GM12878 (cell line): ENCODE data around the gene NFE2L2. TPM values are rescaled to one million over a fixed set of nuclear protein-coding genes. Genes with fewer than 3 reads are reported as not detected.

Experiments
- ATF3 ChIP-seq: IDR thresholded peaks from 2 replicates; pipeline ENCODE4 v1.6.1; 2011; ENCODE audit warnings: low read depth, mild to moderate bottlenecking, low read length, moderate library complexity, borderline replicate concordance; ENCODE audit errors: extremely low read depth
- BMI1 ChIP-seq: fragments of 450-650 bp; IDR thresholded peaks from 2 replicates; pipeline ENCODE4 v1.6.1; 2016; ENCODE audit warnings: mild to moderate bottlenecking, moderate library complexity, borderline replicate concordance
- GATAD2B ChIP-seq: fragments of 450-650 bp; conservative IDR thresholded peaks from 2 replicates; pipeline ENCODE4 v1.6.1; 2017; ENCODE audit warnings: low read depth, mild to moderate bottlenecking, moderate library complexity
- HCFC1 ChIP-seq: fragments of 150-350 bp; IDR thresholded peaks from 2 replicates; pipeline ENCODE4 v1.6.1; 2014; ENCODE audit warnings: low read length
- MXI1 ChIP-seq: fragments of 150-350 bp; IDR thresholded peaks from 2 replicates; pipeline ENCODE4 v1.6.1; 2011; ENCODE audit warnings: low read depth, mild to moderate bottlenecking, inconsistent platforms, low read length, improper control_type of control experiment
- NR2C1 ChIP-seq: fragments of 450-650 bp; IDR thresholded peaks from 2 replicates; pipeline ENCODE4 v1.6.1; 2017; ENCODE audit warnings: antibody characterized with exemption, mild to moderate bottlenecking, moderate library complexity
- NR2C2 ChIP-seq: IDR thresholded peaks from 2 replicates; pipeline ENCODE4 v1.6.1; 2011; ENCODE audit warnings: borderline replicate concordance, low read depth; ENCODE audit not compliant: control insufficient read depth, insufficient read length
- PML ChIP-seq: IDR thresholded peaks from 2 replicates; pipeline ENCODE4 v1.6.1; 2012; ENCODE audit warnings: low read length, inconsistent platforms
- SIX5 ChIP-seq: IDR thresholded peaks from 2 replicates; pipeline ENCODE4 v1.6.1; 2011; ENCODE audit warnings: mild to moderate bottlenecking, low read depth, low read length, moderate library complexity; ENCODE audit not compliant: severe bottlenecking
- SMC3 ChIP-seq: IDR thresholded peaks from 2 replicates; pipeline ENCODE4 v1.6.1; 2011; ENCODE audit warnings: low read length, improper control_type of control experiment, borderline replicate concordance
- SRF ChIP-seq, 2 experiments: IDR thresholded peaks; 2 replicates each; pipeline ENCODE4 v1.6.1; 2011; ENCODE audit warnings: low read depth in 2 of 2, low read length in 2 of 2, mild to moderate bottlenecking in 1 of 2, moderate library complexity in 1 of 2
- polyA plus RNA-seq, 11 experiments: library from polyadenylated mRNA; depleted of rRNA in 4 of 11; unstranded in 6 of 11; stranded (reverse) in 5 of 11; fragments of >200 nt; fragmentation: Nextera tagmentation in 4 of 11; fragmentation: Illumina TruSeq in 1 of 11; extraction: Ambion mirVana in 4 of 11; extraction: Trizol in 1 of 11; gene quantifications; 1 replicate in 1 of 11; 2 replicates in 10 of 11; pipeline versions ENCODE4 v1.2.1 to v1.2.3, GENCODE V29; 2011 to 2016; ENCODE audit warnings: inconsistent platforms in 2 of 11, missing spikeins in 2 of 11, low read depth in 1 of 11
- total RNA-seq, 4 experiments: library from RNA; depleted of rRNA in 3 of 4; stranded (reverse); fragments of >200 nt in 3 of 4; fragmentation: Illumina TruSeq in 1 of 4; extraction: Trizol in 1 of 4; gene quantifications; 2 replicates each; pipeline versions ENCODE4 v1.2.1 to v1.2.3, GENCODE V29; 2013 to 2021
- TF ChIP-seq, protein P1 (sequence below): fragments of 450-650 bp; IDR thresholded peaks from 2 replicates; pipeline ENCODE4 v1.6.1; 2017; ENCODE audit warnings: mild to moderate bottlenecking, moderate library complexity
- TF ChIP-seq, protein P2 (sequence below): fragments of 450-650 bp; IDR thresholded peaks from 2 replicates; pipeline ENCODE4 v1.6.1; 2018; ENCODE audit warnings: mild to moderate bottlenecking, low read depth, moderate library complexity; ENCODE audit not compliant: partially characterized antibody
- TF ChIP-seq, protein P3 (sequence below): fragments of 450-650 bp; IDR thresholded peaks from 2 replicates; pipeline ENCODE4 v1.6.1; 2017; ENCODE audit warnings: mild to moderate bottlenecking, low read depth, inconsistent platforms; ENCODE audit not compliant: poor library complexity, severe bottlenecking

NFE2L2 gene
- total and polyA plus RNA-seq, 10 of the 15 experiments (the other 5 are each of a cell fraction or from before 2014, with no cell fraction given): 18.4 to 69.8 (median 37.1) TPM

DNA sequence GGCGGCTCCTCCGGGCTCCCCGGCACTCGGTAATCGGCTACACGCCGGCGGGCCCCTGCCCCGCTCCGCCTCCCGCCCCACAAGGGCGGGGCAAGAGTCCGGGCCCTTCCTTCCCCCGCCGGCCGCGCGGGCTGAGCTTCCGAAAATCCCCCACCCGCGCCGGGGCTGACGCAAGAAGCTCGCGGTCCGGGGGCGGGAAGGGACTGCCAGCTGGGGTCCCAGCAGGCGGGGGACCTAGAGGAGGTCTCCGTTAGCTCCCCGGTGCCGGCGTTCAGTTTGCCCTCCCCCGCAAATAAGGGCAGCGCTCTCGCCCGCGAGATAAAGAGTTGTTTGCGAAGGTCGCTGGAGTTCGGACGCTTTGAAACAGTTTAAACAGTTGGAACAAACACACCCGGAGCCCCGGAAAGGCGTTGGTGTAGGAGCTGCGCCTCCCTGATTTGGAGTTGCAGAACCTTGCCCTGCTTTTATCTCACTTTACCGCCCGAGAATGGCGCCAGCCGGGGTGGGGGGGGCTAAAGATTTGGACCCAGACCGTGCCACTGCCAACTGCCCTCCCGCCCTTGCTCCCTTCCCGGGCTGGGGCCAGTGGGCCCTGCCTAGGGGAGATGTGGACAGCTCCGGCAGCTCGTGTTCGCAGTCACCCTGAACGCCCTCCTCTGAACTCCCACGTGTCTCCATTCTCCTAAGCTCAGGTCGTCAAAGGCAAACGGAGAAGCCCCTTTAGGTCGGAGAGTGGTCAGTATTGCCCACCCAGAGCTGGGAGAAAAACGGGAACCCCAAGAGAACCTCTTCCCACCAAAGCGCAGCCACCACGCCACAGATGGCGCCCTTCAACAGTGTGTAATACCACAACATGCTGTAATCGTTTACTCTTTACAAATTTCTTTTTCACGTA is at the start of gene NFE2L2 (continued):
- TF ChIP-seq, protein P1, sequence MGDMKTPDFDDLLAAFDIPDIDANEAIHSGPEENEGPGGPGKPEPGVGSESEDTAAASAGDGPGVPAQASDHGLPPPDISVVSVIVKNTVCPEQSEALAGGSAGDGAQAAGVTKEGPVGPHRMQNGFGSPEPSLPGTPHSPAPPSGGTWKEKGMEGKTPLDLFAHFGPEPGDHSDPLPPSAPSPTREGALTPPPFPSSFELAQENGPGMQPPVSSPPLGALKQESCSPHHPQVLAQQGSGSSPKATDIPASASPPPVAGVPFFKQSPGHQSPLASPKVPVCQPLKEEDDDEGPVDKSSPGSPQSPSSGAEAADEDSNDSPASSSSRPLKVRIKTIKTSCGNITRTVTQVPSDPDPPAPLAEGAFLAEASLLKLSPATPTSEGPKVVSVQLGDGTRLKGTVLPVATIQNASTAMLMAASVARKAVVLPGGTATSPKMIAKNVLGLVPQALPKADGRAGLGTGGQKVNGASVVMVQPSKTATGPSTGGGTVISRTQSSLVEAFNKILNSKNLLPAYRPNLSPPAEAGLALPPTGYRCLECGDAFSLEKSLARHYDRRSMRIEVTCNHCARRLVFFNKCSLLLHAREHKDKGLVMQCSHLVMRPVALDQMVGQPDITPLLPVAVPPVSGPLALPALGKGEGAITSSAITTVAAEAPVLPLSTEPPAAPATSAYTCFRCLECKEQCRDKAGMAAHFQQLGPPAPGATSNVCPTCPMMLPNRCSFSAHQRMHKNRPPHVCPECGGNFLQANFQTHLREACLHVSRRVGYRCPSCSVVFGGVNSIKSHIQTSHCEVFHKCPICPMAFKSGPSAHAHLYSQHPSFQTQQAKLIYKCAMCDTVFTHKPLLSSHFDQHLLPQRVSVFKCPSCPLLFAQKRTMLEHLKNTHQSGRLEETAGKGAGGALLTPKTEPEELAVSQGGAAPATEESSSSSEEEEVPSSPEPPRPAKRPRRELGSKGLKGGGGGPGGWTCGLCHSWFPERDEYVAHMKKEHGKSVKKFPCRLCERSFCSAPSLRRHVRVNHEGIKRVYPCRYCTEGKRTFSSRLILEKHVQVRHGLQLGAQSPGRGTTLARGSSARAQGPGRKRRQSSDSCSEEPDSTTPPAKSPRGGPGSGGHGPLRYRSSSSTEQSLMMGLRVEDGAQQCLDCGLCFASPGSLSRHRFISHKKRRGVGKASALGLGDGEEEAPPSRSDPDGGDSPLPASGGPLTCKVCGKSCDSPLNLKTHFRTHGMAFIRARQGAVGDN: no peak; the same call in 1 of the 2 replicates
- TF ChIP-seq, protein P2, sequence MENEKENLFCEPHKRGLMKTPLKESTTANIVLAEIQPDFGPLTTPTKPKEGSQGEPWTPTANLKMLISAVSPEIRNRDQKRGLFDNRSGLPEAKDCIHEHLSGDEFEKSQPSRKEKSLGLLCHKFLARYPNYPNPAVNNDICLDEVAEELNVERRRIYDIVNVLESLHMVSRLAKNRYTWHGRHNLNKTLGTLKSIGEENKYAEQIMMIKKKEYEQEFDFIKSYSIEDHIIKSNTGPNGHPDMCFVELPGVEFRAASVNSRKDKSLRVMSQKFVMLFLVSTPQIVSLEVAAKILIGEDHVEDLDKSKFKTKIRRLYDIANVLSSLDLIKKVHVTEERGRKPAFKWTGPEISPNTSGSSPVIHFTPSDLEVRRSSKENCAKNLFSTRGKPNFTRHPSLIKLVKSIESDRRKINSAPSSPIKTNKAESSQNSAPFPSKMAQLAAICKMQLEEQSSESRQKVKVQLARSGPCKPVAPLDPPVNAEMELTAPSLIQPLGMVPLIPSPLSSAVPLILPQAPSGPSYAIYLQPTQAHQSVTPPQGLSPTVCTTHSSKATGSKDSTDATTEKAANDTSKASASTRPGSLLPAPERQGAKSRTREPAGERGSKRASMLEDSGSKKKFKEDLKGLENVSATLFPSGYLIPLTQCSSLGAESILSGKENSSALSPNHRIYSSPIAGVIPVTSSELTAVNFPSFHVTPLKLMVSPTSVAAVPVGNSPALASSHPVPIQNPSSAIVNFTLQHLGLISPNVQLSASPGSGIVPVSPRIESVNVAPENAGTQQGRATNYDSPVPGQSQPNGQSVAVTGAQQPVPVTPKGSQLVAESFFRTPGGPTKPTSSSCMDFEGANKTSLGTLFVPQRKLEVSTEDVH: peak; percentile 36
- TF ChIP-seq NR2C2 (no peak), NR2C1 (peak; percentile 9; the same call in 1 of the 2 replicates), BMI1 (no peak; the same call in 1 of the 2 replicates), ATF3 (no peak), PML (0 out of 2 replicates have a peak, but pooled peaks have one; percentile 72), HCFC1 (peak; percentile 35), SIX5 (no peak), GATAD2B (0 out of 2 replicates have a peak, but pooled peaks have one; percentile 64), SRF (IDR thresholded peaks at IDR 0.05; ENCODE audit: low read depth in 2 of 2, low read length in 2 of 2) (peak; percentile 67 to 92; a peak in 3 of 4 replicates), SMC3 (peak; percentile 22; the same call in 1 of the 2 replicates), MXI1 (peak; percentile 63)
- TF ChIP-seq, protein P3, sequence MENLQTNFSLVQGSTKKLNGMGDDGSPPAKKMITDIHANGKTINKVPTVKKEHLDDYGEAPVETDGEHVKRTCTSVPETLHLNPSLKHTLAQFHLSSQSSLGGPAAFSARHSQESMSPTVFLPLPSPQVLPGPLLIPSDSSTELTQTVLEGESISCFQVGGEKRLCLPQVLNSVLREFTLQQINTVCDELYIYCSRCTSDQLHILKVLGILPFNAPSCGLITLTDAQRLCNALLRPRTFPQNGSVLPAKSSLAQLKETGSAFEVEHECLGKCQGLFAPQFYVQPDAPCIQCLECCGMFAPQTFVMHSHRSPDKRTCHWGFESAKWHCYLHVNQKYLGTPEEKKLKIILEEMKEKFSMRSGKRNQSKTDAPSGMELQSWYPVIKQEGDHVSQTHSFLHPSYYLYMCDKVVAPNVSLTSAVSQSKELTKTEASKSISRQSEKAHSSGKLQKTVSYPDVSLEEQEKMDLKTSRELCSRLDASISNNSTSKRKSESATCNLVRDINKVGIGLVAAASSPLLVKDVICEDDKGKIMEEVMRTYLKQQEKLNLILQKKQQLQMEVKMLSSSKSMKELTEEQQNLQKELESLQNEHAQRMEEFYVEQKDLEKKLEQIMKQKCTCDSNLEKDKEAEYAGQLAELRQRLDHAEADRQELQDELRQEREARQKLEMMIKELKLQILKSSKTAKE: peak; percentile 28
